Kidney (tissue), 14 donors: ENCODE results near the gene MYO7B. TPM values are rescaled to one million over a fixed set of nuclear protein-coding genes. Genes with fewer than 3 reads are reported as not detected.

Source experiments
- DNase-seq, 5 donors: peaks; one replicate each; pipeline ENCODE4 v3.0.0-alpha.2; 2013 to 2020
- FAIRE-seq: peaks from 2 replicates; lab custom pipeline; 2012; peaks lifted over from hg19 to GRCh38; lab: Jason Lieb, UNC
- H3K27ac ChIP-seq, 2 donors: one replicate each; pipeline ENCODE4 v1.7.0; 2013; ENCODE audit warnings: low read depth in 2 of 2, low read length in 2 of 2, inconsistent platforms in 1 of 2
- H3K27me3 ChIP-seq: one replicate; pipeline ENCODE4 v1.7.1; 2013; ENCODE audit warnings: low read length, inconsistent platforms; ENCODE audit not compliant: control insufficient read depth, insufficient read depth
- H3K36me3 ChIP-seq, 3 donors: one replicate each; pipeline versions ENCODE4 v1.7.0 to v1.7.1; 2013; ENCODE audit warnings: low read length in 3 of 3, control low read depth in 1 of 3, inconsistent platforms in 1 of 3; ENCODE audit not compliant: insufficient read depth in 3 of 3, control insufficient read depth in 2 of 3
- H3K4me1 ChIP-seq, 3 donors: one replicate each; pipeline versions ENCODE4 v1.7.0 to v1.7.1; 2013; ENCODE audit warnings: low read length in 3 of 3, inconsistent platforms in 1 of 3, low read depth in 1 of 3; ENCODE audit not compliant: control insufficient read depth in 2 of 3, insufficient read depth in 2 of 3
- H3K4me3 ChIP-seq, 3 donors: one replicate each; pipeline versions ENCODE4 v1.7.0 to v1.8.1; 2013; ENCODE audit warnings: low read length in 3 of 3, control low read depth in 1 of 3, inconsistent platforms in 1 of 3
- H3K9ac ChIP-seq, 3 donors: one replicate each; pipeline versions ENCODE4 v1.7.0 to v1.7.1; 2013; ENCODE audit warnings: low read length in 3 of 3, control low read depth in 1 of 3, inconsistent platforms in 1 of 3
- H3K9me3 ChIP-seq, 3 donors: one replicate each; pipeline versions ENCODE4 v1.7.0 to v1.7.1; 2013; ENCODE audit warnings: low read length in 3 of 3, control low read depth in 1 of 3, inconsistent platforms in 1 of 3; ENCODE audit not compliant: control insufficient read depth in 2 of 3, insufficient read depth in 1 of 3
- CTCF ChIP-seq: IDR thresholded peaks from 3 replicates; pipeline ENCODE4 v1.5.1; 2012; ENCODE audit warnings: mild to moderate bottlenecking, moderate library complexity, borderline replicate concordance; ENCODE audit not compliant: insufficient read depth; ENCODE audit errors: extremely low read depth
- intact Hi-C: fragments of 100-400 bp; cut with DNase I; formaldehyde crosslinking; loops from one replicate; pipeline ENCODE4 v1.11.1; 2022
- polyA plus RNA-seq: library from polyadenylated mRNA; stranded (reverse); fragments of 350-450 nt; fragmentation: Illumina TruSeq; extraction: RNeasy Lipid Tissue Mini Kit (QIAGEN cat#74804); gene quantifications from one replicate; pipeline ENCODE4 v1.2.3, GENCODE V29; 2014; ENCODE audit warnings: low read depth, low replicate concordance; ENCODE audit not compliant: insufficient read depth
- total RNA-seq: library from RNA; stranded (reverse); fragmentation: NEBNext Ultra II Directional; extraction: Animal tissue kit (Norgen Biotek cat#: 25700); gene quantifications from one replicate; pipeline ENCODE4 v1.2.1, GENCODE V29; 2021
- donor health status: control.
- donor health status: control.
- donor health status: control.
- donor health status: control.
- donor health status: control.
- donor health status: DM: yes; HTN: yes; CAD: no.
- donor health status: Normal renal cell carcinoma (clear cell type).

Gene MYO7B
- total and polyA plus RNA-seq, 2 donors from 2014 or later: 11.0 to 22.2 TPM

- H3K9me3 ChIP-seq: no peaks in the 10 kb centered on the region
- H3K4me3 ChIP-seq: no peak overlapping the region
- FAIRE-seq: no peak
- intact Hi-C loops: no loop called here
- no peaks in the 10 kb centered on the region for H3K36me3 ChIP-seq
- no peak for TF ChIP-seq CTCF
- no peak overlapping the region for H3K9ac ChIP-seq
- H3K4me1 ChIP-seq: peaks cover 0 to 15% (median 0%) of the 10 kb centered on the region in 3 donors
- no peaks in the 10 kb centered on the region for H3K27me3 ChIP-seq
- peak in 1 of 5 donors; percentile 54 for DNase-seq
- no peak overlapping the region for H3K27ac ChIP-seq
Observed at GRCh38 chr2:127654838-127655175, 119.3 kb downstream of the MYO7B start.

- DNase-seq (peak in 2 of 5 donors; percentile 30 to 43), FAIRE-seq (no peak)
- no peaks in the 10 kb centered on the region for H3K27me3 ChIP-seq
- no peak overlapping the region for H3K4me3 ChIP-seq
- no peak overlapping the region for H3K27ac ChIP-seq
- intact Hi-C loops: no loop called here
- H3K9me3 ChIP-seq: no peaks in the 10 kb centered on the region
- TF ChIP-seq CTCF: no peak
- H3K9ac ChIP-seq: no peak overlapping the region
- peaks cover 0 to 14% (median 0%) of the 10 kb centered on the region in 3 donors for H3K4me1 ChIP-seq
- no peaks in the 10 kb centered on the region for H3K36me3 ChIP-seq
Observed at GRCh38 chr2:127655209-127656073, 120.0 kb downstream of the MYO7B start.

- intact Hi-C loops: no loop called here
- Histone ChIP-seq H3K27ac (no peak overlapping the region), H3K9ac (no peak overlapping the region), H3K27me3 (no peaks in the 10 kb centered on the region), H3K9me3 (no peaks in the 10 kb centered on the region), H3K36me3 (no peaks in the 10 kb centered on the region), H3K4me1 (peaks cover 0 to 22% (median 0%) of the 10 kb centered on the region in 3 donors), H3K4me3 (no peak overlapping the region)
- TF ChIP-seq CTCF: no peak
- DNase-seq: peak in 2 of 5 donors; percentile 31 to 71
- FAIRE-seq: no peak
Observed at GRCh38 chr2:127656569-127657231, 121.2 kb downstream of the MYO7B start.
